ENCODE data around the gene SLX4IP. TPM values are rescaled to one million over a fixed set of nuclear protein-coding genes. Genes with fewer than 3 reads are reported as not detected.

SLX4IP gene
- total and polyA plus RNA-seq, 8 donors, result 2.5 to 6.4 (median 2.8) TPM

GRCh38 chr20:10647909-10648308 lies 212.8 kb downstream of the SLX4IP start:
- no peak for TF ChIP-seq CTCF (IDR thresholded peaks at IDR 0.05)
- intact Hi-C loops (cut with DNase I), result no loop called here
- Histone ChIP-seq H3K27ac (no peak overlapping the region), H3K36me3 (peaks cover 0 to 96% (median 75%) of the 10 kb centered on the region in 3 donors), H3K27me3 (no peaks in the 10 kb centered on the region), H3K9me3 (no peaks in the 10 kb centered on the region), H3K4me3 (no peak overlapping the region), H3K4me1 (peaks cover 1 to 7% (median 5%) of the 10 kb centered on the region in 3 donors)
- no peak for FAIRE-seq
- DNase-seq, result no peak
- WGBS, 2 donors, result 70 to 72% methylated on average over 11 of the region's 11 CpGs
- no peak for ATAC-seq

GRCh38 chr20:10648651-10649050 lies 213.5 kb downstream of the SLX4IP start:
- no peak for DNase-seq
- Histone ChIP-seq H3K4me3 (no peak overlapping the region), H3K36me3 (peaks cover 0 to 88% (median 71%) of the 10 kb centered on the region in 3 donors), H3K4me1 (peaks cover 6 to 13% (median 12%) of the 10 kb centered on the region in 3 donors), H3K9me3 (no peaks in the 10 kb centered on the region), H3K27me3 (no peaks in the 10 kb centered on the region), H3K27ac (no peak overlapping the region)
- intact Hi-C loops (cut with DNase I), result no loop called here
- ATAC-seq, result no peak
- no peak for FAIRE-seq
- TF ChIP-seq CTCF (IDR thresholded peaks at IDR 0.05), result no peak
- 81 to 84% methylated on average over 8 of the region's 8 CpGs for WGBS, 2 donors

GRCh38 chr20:10649080-10649796 lies 214.1 kb downstream of the SLX4IP start:
- peaks cover 0 to 83% (median 71%) of the 10 kb centered on the region in 3 donors for H3K36me3 ChIP-seq
- ATAC-seq, result no peak
- 90% methylated on average over 8 of the region's 8 CpGs for WGBS, 2 donors
- H3K4me3 ChIP-seq, result no peak overlapping the region
- no peak overlapping the region for H3K27ac ChIP-seq
- no peak for TF ChIP-seq CTCF (IDR thresholded peaks at IDR 0.05)
- no peaks in the 10 kb centered on the region for H3K9me3 ChIP-seq
- intact Hi-C loops (cut with DNase I), result no loop called here
- no peak for FAIRE-seq
- H3K4me1 ChIP-seq, result peaks cover 12 to 19% (median 18%) of the 10 kb centered on the region in 3 donors
- H3K27me3 ChIP-seq, result no peaks in the 10 kb centered on the region
- DNase-seq, result no peak

- Histone ChIP-seq H3K27ac (no peak overlapping the region), H3K4me1 (peaks cover 16 to 23% (median 21%) of the 10 kb centered on the region in 3 donors), H3K27me3 (no peaks in the 10 kb centered on the region), H3K36me3 (peaks cover 0 to 77% (median 67%) of the 10 kb centered on the region in 3 donors), H3K9me3 (no peaks in the 10 kb centered on the region), H3K4me3 (no peak overlapping the region)
- no peak for TF ChIP-seq CTCF (IDR thresholded peaks at IDR 0.05)
- DNase-seq (no peak), FAIRE-seq (no peak), ATAC-seq (no peak)
- 66 to 73% methylated on average over 3 of the region's 3 CpGs for WGBS, 2 donors
- intact Hi-C loops (cut with DNase I), result no loop called here
Measured at GRCh38 chr20:10649797-10650160, 214.7 kb downstream of the SLX4IP start.

All from pancreas (tissue), 10 donors.